WTC11 (cell line): Measurements from ENCODE around the gene EPHA2. TPM values are rescaled to one million over a fixed set of nuclear protein-coding genes. Genes with fewer than 3 reads are reported as not detected.

Experiments
- ATAC-seq: fragments of 200-7000 bp; cut with Tn5 transposase; 2 replicates; pipeline ENCODE4 v1.10.0; 2021; ENCODE audit warnings: mild to moderate bottlenecking, moderate library complexity
- CTCF ChIA-PET: fragments of 300-600 bp; sonication (Branson Sonifier 250); formaldehyde crosslinking; loops from one replicate; lab custom pipeline; 2021; ENCODE audit warnings: antibody characterized with exemption; lab: Charles Lee
- POLR2A ChIA-PET: fragments of 350-600 bp; sonication (Branson Sonifier 250); formaldehyde crosslinking; loops from one replicate; lab custom pipeline; 2021; ENCODE audit warnings: antibody characterized with exemption; lab: Charles Lee
- DNase-seq: peaks from one replicate; pipeline ENCODE4 v3.0.0; 2021; ENCODE audit warnings: low spot score
- H3K27ac Mint-ChIP-seq: 2 replicates; pipeline ENCODE4 v1.8.0; 2021; ENCODE audit warnings: mixed read lengths
- H3K27me3 Mint-ChIP-seq: 2 replicates; pipeline ENCODE4 v1.8.0; 2021; ENCODE audit warnings: low read depth, mild to moderate bottlenecking, moderate library complexity, mixed read lengths
- H3K36me3 Mint-ChIP-seq: 2 replicates; pipeline ENCODE4 v1.8.0; 2021; ENCODE audit warnings: mixed read lengths
- H3K4me1 Mint-ChIP-seq: 2 replicates; pipeline ENCODE4 v1.8.0; 2022; ENCODE audit warnings: mixed read lengths
- H3K4me3 Mint-ChIP-seq: 2 replicates; pipeline ENCODE4 v1.8.0; 2021; ENCODE audit warnings: mild to moderate bottlenecking, moderate library complexity, mixed read lengths
- H3K9me3 Mint-ChIP-seq: 2 replicates; pipeline ENCODE4 v1.8.0; 2021; ENCODE audit warnings: mixed read lengths
- CREM ChIP-seq: sonication (generic); formaldehyde crosslinking; IDR thresholded peaks from 2 replicates; pipeline ENCODE4 v1.8.1; 2022; ENCODE audit warnings: mild to moderate bottlenecking, missing genetic modification reagents, moderate library complexity
- ETV6 ChIP-seq: sonication (generic); formaldehyde crosslinking; IDR thresholded peaks from 2 replicates; pipeline ENCODE4 v1.8.1; 2022; ENCODE audit warnings: mild to moderate bottlenecking, missing genetic modification reagents
- GRHL2 ChIP-seq: fragments of 250-450 bp; sonication (Bioruptor Pico); IDR thresholded peaks from 2 replicates; pipeline ENCODE4 v1.8.0; 2022; ENCODE audit warnings: mild to moderate bottlenecking, moderate library complexity; ENCODE audit not compliant: insufficient replicate concordance, severe bottlenecking
- KAT7 ChIP-seq: sonication (generic); formaldehyde crosslinking; IDR thresholded peaks from 2 replicates; pipeline ENCODE4 v1.8.1; 2023; ENCODE audit warnings: missing genetic modification reagents, mild to moderate bottlenecking, borderline replicate concordance
- PRRX2 ChIP-seq: fragments of 250-450 bp; sonication (Bioruptor Pico); IDR thresholded peaks from 2 replicates; pipeline ENCODE4 v1.8.0; 2021; ENCODE audit warnings: mild to moderate bottlenecking
- RELA ChIP-seq: sonication (generic); formaldehyde crosslinking; IDR thresholded peaks from 2 replicates; pipeline ENCODE4 v1.8.1; 2022; ENCODE audit warnings: missing genetic modification reagents, mild to moderate bottlenecking, borderline replicate concordance
- SP1 ChIP-seq: sonication (generic); formaldehyde crosslinking; conservative IDR thresholded peaks from 2 replicates; pipeline ENCODE4 v1.8.1; 2022; ENCODE audit warnings: missing genetic modification reagents
- TEAD1 ChIP-seq: sonication (generic); formaldehyde crosslinking; IDR thresholded peaks from 2 replicates; pipeline ENCODE4 v1.8.0; 2022; ENCODE audit warnings: mild to moderate bottlenecking, missing genetic modification reagents
- ZNF423 ChIP-seq: fragments of 250-450 bp; sonication (Bioruptor Pico); IDR thresholded peaks from 2 replicates; pipeline ENCODE4 v2.1.2; 2022; ENCODE audit warnings: mild to moderate bottlenecking, moderate library complexity
- total RNA-seq: library from RNA; stranded (reverse); gene quantifications from 3 replicates; pipeline ENCODE4 v1.2.3, GENCODE V29; 2021
- TF ChIP-seq, protein P1 (sequence below): sonication (generic); formaldehyde crosslinking; conservative IDR thresholded peaks from 2 replicates; pipeline ENCODE4 v1.8.1; 2023; ENCODE audit warnings: mild to moderate bottlenecking, low read depth, missing genetic modification reagents, moderate library complexity
- TF ChIP-seq, protein P2 (sequence below): sonication (generic); formaldehyde crosslinking; IDR thresholded peaks from 2 replicates; pipeline ENCODE4 v1.8.1; 2022; ENCODE audit warnings: mild to moderate bottlenecking, missing genetic modification reagents, moderate library complexity, borderline replicate concordance
- TF ChIP-seq, protein P3 (sequence below): sonication (generic); formaldehyde crosslinking; IDR thresholded peaks from 2 replicates; pipeline ENCODE4 v1.8.0; 2022; ENCODE audit warnings: mild to moderate bottlenecking, missing genetic modification reagents
- TF ChIP-seq, protein P4 (sequence below): sonication (generic); formaldehyde crosslinking; IDR thresholded peaks from 2 replicates; pipeline ENCODE4 v1.8.1; 2022; ENCODE audit warnings: mild to moderate bottlenecking, moderate library complexity, missing genetic modification reagents
- TF ChIP-seq, protein P5 (sequence below): sonication (generic); formaldehyde crosslinking; IDR thresholded peaks from 2 replicates; pipeline ENCODE4 v1.8.0; 2023; ENCODE audit warnings: missing genetic modification reagents, mild to moderate bottlenecking, borderline replicate concordance

EPHA2 gene
- total RNA-seq, 1 experiment from 2014 or later: 44.4 TPM

DNA sequence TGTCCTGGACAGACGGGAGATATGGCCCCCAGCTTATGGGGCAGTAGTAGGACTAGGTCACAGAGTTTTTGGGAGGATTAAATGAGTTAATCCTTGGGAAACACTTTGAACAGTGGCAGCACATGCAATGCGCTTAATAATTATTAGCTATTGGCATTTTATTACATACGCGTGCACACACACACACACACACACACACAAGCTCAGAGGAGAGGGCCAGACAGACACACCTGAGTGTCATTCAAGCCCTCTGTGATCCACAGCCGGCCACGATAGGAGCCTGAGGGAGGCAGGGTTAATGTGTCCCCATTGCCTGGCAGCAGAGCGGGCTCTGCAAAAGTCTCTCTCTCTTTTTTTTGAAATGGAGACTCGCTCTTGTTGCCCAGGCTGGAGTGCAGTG lies 37.9 kb downstream of the EPHA2 start:
- H3K9me3 Mint-ChIP-seq: no peaks in the 10 kb centered on the region
- TF ChIP-seq PRRX2 (CRISPR knock-in tag): no peak
- TF ChIP-seq, protein P1, sequence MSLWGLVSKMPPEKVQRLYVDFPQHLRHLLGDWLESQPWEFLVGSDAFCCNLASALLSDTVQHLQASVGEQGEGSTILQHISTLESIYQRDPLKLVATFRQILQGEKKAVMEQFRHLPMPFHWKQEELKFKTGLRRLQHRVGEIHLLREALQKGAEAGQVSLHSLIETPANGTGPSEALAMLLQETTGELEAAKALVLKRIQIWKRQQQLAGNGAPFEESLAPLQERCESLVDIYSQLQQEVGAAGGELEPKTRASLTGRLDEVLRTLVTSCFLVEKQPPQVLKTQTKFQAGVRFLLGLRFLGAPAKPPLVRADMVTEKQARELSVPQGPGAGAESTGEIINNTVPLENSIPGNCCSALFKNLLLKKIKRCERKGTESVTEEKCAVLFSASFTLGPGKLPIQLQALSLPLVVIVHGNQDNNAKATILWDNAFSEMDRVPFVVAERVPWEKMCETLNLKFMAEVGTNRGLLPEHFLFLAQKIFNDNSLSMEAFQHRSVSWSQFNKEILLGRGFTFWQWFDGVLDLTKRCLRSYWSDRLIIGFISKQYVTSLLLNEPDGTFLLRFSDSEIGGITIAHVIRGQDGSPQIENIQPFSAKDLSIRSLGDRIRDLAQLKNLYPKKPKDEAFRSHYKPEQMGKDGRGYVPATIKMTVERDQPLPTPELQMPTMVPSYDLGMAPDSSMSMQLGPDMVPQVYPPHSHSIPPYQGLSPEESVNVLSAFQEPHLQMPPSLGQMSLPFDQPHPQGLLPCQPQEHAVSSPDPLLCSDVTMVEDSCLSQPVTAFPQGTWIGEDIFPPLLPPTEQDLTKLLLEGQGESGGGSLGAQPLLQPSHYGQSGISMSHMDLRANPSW: no peak
- TF ChIP-seq, protein P2, sequence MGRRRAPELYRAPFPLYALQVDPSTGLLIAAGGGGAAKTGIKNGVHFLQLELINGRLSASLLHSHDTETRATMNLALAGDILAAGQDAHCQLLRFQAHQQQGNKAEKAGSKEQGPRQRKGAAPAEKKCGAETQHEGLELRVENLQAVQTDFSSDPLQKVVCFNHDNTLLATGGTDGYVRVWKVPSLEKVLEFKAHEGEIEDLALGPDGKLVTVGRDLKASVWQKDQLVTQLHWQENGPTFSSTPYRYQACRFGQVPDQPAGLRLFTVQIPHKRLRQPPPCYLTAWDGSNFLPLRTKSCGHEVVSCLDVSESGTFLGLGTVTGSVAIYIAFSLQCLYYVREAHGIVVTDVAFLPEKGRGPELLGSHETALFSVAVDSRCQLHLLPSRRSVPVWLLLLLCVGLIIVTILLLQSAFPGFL: no peak
- TF ChIP-seq CREM (CRISPR knock-in tag): no peak
- TF ChIP-seq, protein P3, sequence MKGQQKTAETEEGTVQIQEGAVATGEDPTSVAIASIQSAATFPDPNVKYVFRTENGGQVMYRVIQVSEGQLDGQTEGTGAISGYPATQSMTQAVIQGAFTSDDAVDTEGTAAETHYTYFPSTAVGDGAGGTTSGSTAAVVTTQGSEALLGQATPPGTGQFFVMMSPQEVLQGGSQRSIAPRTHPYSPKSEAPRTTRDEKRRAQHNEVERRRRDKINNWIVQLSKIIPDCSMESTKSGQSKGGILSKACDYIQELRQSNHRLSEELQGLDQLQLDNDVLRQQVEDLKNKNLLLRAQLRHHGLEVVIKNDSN (CRISPR knock-in tag): no peak
- no peak for TF ChIP-seq KAT7 (CRISPR knock-in tag)
- ChIA-PET CTCF (interaction anchor here (0.6 to 8.2 kb wide), 7 partner anchors 28 to 378 kb away, joined by 3 to 61 read pairs (median 4); no protein-coding TSS in a partner anchor), POLR2A (interaction anchor here (1.4 kb wide), 1 partner anchor 28 kb away, joined by 6 read pairs; no protein-coding TSS in a partner anchor)
- no peak overlapping the region for H3K4me3 Mint-ChIP-seq
- H3K36me3 Mint-ChIP-seq: no peaks in the 10 kb centered on the region
- H3K27me3 Mint-ChIP-seq: no peaks in the 10 kb centered on the region
- no peak for ATAC-seq
- peaks cover 75% of the 10 kb centered on the region for H3K4me1 Mint-ChIP-seq
- DNase-seq: no peak
- H3K27ac Mint-ChIP-seq: peak overlapping the region; percentile 23; the same call in 1 of the 2 replicates

DNA sequence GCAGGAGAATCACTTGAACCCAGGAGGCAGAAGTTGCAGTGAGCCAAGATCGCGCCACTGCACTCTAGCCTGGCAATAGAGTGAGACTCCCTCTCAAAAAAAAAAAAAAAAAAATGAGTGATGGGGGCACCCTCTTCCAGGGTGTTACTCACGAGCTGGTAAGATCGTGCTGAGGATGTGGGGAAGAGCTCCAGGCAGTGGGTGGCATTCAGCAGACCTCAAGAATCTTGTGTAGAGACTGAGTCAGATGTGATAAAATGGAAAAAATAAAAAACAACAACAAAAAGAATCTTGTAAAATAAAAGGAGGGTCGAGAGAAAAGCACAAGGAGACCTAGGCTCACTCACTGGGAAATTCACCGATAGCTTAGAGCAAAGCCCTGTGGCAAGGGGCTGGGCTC lies 38.5 kb downstream of the EPHA2 start:
- ATAC-seq: no peak
- H3K4me1 Mint-ChIP-seq: peaks cover 73% of the 10 kb centered on the region
- no peak for TF ChIP-seq SP1
- TF ChIP-seq, all 79 proteins: peak for 0
- Mint-ChIP-seq H3K4me3 (no peak overlapping the region), H3K27me3 (no peaks in the 10 kb centered on the region), H3K36me3 (no peaks in the 10 kb centered on the region), H3K27ac (no peak overlapping the region), H3K9me3 (no peaks in the 10 kb centered on the region)
- DNase-seq: no peak
- ChIA-PET CTCF (interaction anchor here (0.6 to 8.2 kb wide), 8 partner anchors 28 to 377 kb away, joined by 3 to 61 read pairs (median 4); no protein-coding TSS in a partner anchor), POLR2A (interaction anchor here (1.4 kb wide), 1 partner anchor 29 kb away, joined by 6 read pairs; no protein-coding TSS in a partner anchor)

DNA sequence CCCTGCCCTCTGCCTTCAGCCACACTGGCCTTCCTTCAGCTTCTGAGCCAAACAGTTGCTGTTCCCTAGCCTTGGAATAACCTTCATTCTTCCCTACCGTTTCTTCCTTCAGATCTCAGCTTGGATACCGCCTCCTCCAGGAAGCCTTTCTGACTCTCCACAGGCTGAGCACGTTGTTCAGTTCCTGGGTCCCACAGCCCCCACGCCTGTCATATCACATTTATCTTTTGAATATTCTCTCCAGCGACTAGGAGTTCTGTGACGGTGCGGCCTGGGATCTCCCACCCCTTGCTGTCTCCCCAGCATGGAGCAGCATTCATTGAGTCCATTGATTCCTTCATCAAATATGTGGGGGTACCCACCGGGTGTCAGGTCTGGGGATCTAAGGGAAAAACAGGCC lies 39.2 kb downstream of the EPHA2 start:
- no peaks in the 10 kb centered on the region for H3K36me3 Mint-ChIP-seq
- DNase-seq (no peak), ATAC-seq (no peak)
- peak overlapping the region; percentile 21; the same call in 1 of the 2 replicates for H3K4me3 Mint-ChIP-seq
- H3K4me1 Mint-ChIP-seq: peaks cover 68% of the 10 kb centered on the region
- TF ChIP-seq, protein P4, sequence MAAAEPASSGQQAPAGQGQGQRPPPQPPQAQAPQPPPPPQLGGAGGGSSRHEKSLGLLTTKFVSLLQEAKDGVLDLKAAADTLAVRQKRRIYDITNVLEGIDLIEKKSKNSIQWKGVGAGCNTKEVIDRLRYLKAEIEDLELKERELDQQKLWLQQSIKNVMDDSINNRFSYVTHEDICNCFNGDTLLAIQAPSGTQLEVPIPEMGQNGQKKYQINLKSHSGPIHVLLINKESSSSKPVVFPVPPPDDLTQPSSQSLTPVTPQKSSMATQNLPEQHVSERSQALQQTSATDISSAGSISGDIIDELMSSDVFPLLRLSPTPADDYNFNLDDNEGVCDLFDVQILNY (CRISPR knock-in tag): no peak
- TF ChIP-seq, protein P2: no peak
- no peaks in the 10 kb centered on the region for H3K9me3 Mint-ChIP-seq
- ChIA-PET POLR2A (interaction anchor here (1.4 kb wide), 1 partner anchor 29 kb away, joined by 6 read pairs; no protein-coding TSS in a partner anchor), CTCF (interaction anchor here (1.1 to 8.2 kb wide), 4 partner anchors 35 to 46 kb away, joined by 3 to 61 read pairs (median 12); no protein-coding TSS in a partner anchor)
- H3K27me3 Mint-ChIP-seq: no peaks in the 10 kb centered on the region
- H3K27ac Mint-ChIP-seq: peak overlapping the region; percentile 29

DNA sequence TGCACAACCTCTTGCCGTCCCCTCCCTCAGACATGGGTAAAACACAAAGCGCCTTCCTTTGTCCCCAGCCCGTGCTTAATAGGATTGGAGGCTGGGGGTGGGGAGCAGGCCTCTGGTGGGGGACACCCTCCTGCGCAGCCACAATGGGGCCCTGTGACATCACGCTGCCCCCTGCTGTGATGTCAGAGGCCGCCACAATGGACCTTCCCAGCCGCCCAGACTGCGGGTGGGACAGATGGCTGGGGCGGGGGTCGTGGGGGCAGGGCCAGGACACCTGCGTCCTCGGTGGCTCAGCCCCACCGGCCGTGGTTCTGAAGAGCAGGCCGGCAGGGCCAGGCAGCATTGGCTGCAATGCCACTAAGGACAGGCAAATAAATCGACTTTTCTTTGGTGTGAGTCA lies 39.9 kb downstream of the EPHA2 start:
- TF ChIP-seq ETV6 (0 out of 2 replicates have a peak, but pooled peaks have one; percentile 35), SP1 (peak; percentile 35; the same call in 1 of the 2 replicates), ZNF423 (CRISPR knock-in tag) (peak; percentile 99), RELA (CRISPR knock-in tag) (peak; percentile 42; the same call in 1 of the 2 replicates), GRHL2 (CRISPR knock-in tag) (no peak), CREM (CRISPR knock-in tag) (peak; percentile 79), TEAD1 (CRISPR knock-in tag) (peak; percentile 78; the same call in 1 of the 2 replicates)
- TF ChIP-seq, protein P5, sequence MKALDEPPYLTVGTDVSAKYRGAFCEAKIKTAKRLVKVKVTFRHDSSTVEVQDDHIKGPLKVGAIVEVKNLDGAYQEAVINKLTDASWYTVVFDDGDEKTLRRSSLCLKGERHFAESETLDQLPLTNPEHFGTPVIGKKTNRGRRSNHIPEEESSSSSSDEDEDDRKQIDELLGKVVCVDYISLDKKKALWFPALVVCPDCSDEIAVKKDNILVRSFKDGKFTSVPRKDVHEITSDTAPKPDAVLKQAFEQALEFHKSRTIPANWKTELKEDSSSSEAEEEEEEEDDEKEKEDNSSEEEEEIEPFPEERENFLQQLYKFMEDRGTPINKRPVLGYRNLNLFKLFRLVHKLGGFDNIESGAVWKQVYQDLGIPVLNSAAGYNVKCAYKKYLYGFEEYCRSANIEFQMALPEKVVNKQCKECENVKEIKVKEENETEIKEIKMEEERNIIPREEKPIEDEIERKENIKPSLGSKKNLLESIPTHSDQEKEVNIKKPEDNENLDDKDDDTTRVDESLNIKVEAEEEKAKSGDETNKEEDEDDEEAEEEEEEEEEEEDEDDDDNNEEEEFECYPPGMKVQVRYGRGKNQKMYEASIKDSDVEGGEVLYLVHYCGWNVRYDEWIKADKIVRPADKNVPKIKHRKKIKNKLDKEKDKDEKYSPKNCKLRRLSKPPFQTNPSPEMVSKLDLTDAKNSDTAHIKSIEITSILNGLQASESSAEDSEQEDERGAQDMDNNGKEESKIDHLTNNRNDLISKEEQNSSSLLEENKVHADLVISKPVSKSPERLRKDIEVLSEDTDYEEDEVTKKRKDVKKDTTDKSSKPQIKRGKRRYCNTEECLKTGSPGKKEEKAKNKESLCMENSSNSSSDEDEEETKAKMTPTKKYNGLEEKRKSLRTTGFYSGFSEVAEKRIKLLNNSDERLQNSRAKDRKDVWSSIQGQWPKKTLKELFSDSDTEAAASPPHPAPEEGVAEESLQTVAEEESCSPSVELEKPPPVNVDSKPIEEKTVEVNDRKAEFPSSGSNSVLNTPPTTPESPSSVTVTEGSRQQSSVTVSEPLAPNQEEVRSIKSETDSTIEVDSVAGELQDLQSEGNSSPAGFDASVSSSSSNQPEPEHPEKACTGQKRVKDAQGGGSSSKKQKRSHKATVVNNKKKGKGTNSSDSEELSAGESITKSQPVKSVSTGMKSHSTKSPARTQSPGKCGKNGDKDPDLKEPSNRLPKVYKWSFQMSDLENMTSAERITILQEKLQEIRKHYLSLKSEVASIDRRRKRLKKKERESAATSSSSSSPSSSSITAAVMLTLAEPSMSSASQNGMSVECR: no peak
- Mint-ChIP-seq H3K36me3 (no peaks in the 10 kb centered on the region), H3K4me3 (0 out of 2 replicates have a peak overlapping the region, but pooled peaks have one; percentile 18), H3K4me1 (peaks cover 64% of the 10 kb centered on the region), H3K27ac (no peak overlapping the region), H3K27me3 (no peaks in the 10 kb centered on the region), H3K9me3 (no peaks in the 10 kb centered on the region)
- CTCF ChIA-PET: interaction anchor here (0.6 to 2.7 kb wide), 4 partner anchors 30 to 108 kb away, joined by 3 to 22 read pairs (median 12); no protein-coding TSS in a partner anchor
- peak; percentile 68 for DNase-seq
- POLR2A ChIA-PET: interaction anchor here (0.8 kb wide), 1 partner anchor 277 kb away, joined by 4 read pairs; no protein-coding TSS in a partner anchor
- peak; percentile 48 for ATAC-seq
